ENCODE results near the gene CRYBB3.

Gene CRYBB3

DNA sequence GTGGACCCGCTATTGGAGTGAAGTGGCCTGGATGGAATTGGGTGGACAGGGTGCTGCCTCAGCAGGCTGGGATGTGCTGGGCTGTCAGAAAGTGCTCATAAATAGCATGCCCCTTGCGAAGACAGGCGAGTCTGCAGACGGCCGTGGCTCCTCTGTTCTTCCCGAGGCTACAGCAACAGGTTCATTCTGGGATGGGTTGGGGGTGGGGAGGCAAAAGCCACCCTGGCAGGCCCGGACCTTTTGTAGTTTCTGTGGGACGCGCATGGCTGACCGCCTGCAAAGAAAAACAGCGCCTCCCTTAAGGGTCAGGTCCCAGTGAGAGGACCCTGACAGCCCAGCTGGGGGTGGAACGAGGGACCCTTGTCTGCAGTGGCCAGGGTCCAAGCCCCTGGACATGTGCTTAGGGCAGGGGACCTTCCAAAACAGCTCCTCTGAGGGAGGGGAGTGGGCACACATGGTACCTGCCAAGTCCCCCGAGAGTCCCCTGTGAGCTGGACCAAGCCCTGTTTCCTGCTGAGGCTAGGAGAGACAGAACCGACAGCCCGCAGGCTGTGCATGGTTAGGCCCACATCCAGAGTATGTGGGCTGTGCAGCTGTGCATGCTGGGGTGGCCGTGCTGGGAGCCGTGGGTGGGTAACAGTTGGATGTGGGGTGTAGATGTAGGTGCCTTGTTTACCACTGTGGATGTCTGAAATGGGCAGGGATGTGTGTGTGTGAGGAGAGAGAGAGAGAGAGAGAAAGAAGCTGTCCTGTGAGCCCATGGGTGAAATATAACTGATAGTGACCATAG lies at the start of gene CRYBB3:
TSS of gene CRYBB3 (plus strand) at position 128 of the 790 bp plus-strand sequence. CDS start 1,539 bp downstream, outside the sequence.
- TF ChIP-seq, protein P1, sequence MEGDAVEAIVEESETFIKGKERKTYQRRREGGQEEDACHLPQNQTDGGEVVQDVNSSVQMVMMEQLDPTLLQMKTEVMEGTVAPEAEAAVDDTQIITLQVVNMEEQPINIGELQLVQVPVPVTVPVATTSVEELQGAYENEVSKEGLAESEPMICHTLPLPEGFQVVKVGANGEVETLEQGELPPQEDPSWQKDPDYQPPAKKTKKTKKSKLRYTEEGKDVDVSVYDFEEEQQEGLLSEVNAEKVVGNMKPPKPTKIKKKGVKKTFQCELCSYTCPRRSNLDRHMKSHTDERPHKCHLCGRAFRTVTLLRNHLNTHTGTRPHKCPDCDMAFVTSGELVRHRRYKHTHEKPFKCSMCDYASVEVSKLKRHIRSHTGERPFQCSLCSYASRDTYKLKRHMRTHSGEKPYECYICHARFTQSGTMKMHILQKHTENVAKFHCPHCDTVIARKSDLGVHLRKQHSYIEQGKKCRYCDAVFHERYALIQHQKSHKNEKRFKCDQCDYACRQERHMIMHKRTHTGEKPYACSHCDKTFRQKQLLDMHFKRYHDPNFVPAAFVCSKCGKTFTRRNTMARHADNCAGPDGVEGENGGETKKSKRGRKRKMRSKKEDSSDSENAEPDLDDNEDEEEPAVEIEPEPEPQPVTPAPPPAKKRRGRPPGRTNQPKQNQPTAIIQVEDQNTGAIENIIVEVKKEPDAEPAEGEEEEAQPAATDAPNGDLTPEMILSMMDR (IDR thresholded peaks at IDR 0.05; ENCODE audit: low read depth, low read length, missing control alignments) = no peak
- no peak for DNase-seq (ENCODE audit: low read depth)
- no peak within 1 kb of the TSS for H3K4me3 ChIP-seq (ENCODE audit: low read depth, low read length)

DNA sequence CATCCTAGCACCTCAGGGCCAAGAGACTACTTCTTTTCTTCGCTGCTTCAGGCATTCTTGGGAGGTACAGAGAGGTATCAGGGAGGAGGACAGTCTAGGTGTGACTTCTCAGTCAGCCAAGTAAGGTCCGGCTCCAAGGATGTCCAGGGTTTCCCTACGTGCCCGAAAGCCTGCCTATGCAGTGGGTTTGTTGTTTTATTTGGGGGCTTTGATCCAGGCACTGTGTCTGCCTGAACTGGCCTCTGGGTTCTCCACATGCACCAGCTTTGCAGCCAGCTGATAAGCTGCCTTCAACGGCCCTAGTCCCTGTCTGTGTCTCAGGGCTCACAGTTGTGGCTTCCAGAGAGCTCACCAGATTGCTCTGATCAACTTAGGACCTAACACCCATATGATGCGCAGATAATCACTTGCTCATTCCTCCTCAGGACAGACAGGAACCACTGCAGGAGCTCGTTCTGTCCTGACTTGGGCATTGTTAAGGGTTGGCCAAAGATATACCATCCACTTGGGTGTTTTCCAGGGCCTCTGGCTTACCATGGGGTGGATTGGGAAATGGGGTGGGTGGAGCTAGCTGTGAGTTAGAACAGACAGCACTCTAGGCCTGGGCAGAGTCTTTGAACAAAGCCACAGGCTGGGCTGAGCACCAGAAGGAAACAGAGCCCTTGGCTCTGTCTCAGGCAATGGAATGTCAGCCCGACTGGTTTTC lies 45.5 kb upstream of the CRYBB3 start:
- H3K4me3 ChIP-seq (ENCODE audit: low read depth, low read length) = no peak overlapping the region
- TF ChIP-seq, protein P1 (IDR thresholded peaks at IDR 0.05; ENCODE audit: low read depth, low read length, missing control alignments) = no peak
- DNase-seq (ENCODE audit: low read depth) = no peak

DNA sequence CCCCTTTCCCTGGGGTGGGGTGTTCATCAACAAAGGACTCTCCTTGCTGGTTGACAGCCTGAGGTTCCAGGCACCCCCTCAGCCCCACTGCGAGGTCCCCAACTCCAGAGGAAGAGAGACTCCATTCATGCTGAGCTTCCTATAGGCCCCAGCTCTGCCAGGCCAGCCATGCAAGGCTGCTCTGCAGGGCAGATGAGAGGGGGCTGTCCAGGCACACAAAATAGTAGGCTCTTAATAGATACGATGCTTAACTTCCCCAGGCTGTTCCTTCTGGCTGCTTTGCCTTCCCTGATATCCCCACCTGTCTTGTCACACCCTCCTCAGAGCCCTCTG lies 45.0 kb upstream of the CRYBB3 start:
- DNase-seq (ENCODE audit: low read depth) = no peak
- TF ChIP-seq, protein P1 (IDR thresholded peaks at IDR 0.05; ENCODE audit: low read depth, low read length, missing control alignments) = no peak
- H3K4me3 ChIP-seq (ENCODE audit: low read depth, low read length) = no peak overlapping the region

DNA sequence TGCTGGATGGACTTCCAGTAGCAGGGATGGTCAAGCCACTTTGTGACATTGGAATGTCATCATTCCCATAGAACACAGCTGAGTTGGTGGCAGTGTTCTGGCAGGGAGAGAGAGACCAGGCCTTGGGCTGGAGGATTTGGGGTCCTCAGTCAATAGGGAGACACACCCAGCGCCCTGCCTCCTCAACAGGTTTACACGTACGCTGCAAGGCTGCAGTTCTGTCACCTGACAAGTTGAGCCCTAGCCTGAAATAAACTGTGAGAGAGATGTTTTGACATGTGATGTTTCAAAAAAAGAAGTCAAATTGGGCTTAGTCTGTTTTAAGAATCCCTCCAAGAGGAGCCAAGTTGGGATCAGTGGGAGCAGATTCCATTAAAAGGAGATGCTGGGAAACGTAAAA lies 42.9 kb upstream of the CRYBB3 start:
- TF ChIP-seq, protein P1 (IDR thresholded peaks at IDR 0.05; ENCODE audit: low read depth, low read length, missing control alignments) = no peak
- no peak overlapping the region for H3K4me3 ChIP-seq (ENCODE audit: low read depth, low read length)
- no peak for DNase-seq (ENCODE audit: low read depth)

DNA sequence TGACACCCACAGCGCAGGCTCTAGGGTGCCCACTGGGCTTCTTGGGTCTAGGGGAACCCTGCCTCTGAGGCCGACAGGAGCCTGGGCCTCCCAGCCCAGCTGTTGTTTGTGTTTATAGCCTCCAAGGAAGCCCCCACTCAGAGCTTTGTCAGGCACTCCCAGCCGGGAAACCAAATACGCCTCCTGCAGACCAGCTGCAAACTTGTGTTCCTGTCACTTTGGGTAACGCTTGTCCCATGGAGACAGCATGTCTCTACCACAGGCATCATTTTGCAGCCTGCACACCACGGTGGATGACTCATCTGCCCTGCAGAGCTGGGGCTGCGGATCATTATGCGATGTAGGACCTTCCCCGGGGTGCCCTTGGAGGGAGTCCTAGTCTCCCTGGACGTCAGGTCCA lies 40.6 kb upstream of the CRYBB3 start:
- H3K4me3 ChIP-seq (ENCODE audit: low read depth, low read length) = no peak overlapping the region
- TF ChIP-seq, protein P1 (IDR thresholded peaks at IDR 0.05; ENCODE audit: low read depth, low read length, missing control alignments) = no peak
- no peak for DNase-seq (ENCODE audit: low read depth)

DNA sequence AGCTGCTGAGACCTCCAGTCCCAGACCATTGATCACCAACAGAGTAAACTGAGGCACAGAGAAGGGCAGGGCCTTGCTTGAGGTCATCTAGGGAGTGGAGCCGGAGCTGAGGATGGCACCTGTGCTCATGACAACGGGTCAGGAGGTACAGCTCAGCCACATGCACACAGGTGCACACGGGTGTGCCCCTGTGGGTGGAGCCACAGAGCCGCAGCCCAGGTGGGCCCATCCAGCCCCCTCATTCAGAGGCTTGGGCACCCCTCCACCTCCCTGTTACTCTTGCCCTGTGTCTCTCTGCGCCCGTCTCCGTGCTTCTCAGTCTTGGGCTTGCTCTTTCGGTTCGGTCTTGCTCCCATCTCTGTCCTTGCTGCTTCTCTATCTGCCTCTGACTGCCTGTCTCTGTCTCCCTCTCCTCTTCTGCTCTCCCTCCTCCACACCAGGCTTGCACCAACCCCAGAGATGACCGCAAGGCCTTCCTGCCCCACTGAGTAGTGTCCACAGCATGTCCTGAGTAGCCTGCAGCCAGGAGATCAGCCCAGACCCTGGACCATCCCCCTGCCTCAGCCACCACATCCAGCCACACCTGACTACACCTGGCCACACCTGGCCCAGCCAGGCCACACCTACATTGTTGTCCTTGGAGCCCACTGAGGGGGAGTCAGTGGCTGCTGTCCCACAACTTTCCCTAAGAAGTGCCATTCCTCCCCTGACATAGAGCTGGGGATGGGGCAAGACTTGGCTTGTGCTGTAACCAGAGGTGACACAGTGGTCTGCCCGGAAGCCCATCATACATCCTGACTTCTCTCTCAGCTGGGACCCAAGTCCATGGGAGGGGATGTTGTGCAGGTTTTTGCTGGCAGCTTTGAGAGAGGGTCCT lies 39.3 kb upstream of the CRYBB3 start:
- DNase-seq (ENCODE audit: low read depth) = no peak
- TF ChIP-seq, protein P1 (IDR thresholded peaks at IDR 0.05; ENCODE audit: low read depth, low read length, missing control alignments) = no peak
- H3K4me3 ChIP-seq (ENCODE audit: low read depth, low read length) = no peak overlapping the region
